ENCODE data around the gene PCDHGA1.

Gene PCDHGA1

DNA sequence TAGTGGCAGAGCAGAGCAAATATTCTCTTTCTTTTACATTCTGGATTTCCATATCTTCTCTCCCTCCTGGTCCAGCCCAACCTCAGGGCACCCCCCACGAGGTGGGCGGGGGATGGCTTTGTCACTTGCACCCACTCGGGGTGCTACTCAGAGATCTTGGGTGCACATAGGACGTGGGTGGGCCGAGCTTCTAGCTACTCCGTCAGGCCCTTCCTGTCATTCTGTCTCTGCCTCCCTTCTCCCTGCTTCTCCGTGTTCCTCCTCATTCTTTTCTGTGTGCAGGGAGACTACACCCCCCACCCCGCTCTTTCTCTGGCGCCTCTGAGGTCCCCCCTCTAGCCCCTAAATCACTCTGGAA lies 178.1 kb downstream of the PCDHGA1 start:
- Histone ChIP-seq H3K79me2 (ENCODE audit: low read length) (no peaks in the 10 kb centered on the region), H2AFZ (ENCODE audit: low read depth, low read length) (no peak overlapping the region), H3K27me3 (ENCODE audit: low read depth, low read length) (no peaks in the 10 kb centered on the region), H3K27ac (ENCODE audit: low read length) (no peak overlapping the region), H3K4me2 (ENCODE audit: low read length) (peak overlapping the region; percentile 71; the same call in 1 of the 2 replicates), H3K36me3 (replicated peaks; ENCODE audit: low read depth, low read length) (no peaks in the 10 kb centered on the region), H3K9me3 (ENCODE audit: insufficient read depth, low read length) (no peaks in the 10 kb centered on the region), H4K20me1 (ENCODE audit: insufficient read depth, low read length) (no peaks in the 10 kb centered on the region), H3K4me3 (ENCODE audit: low read length) (0 out of 2 replicates have a peak overlapping the region, but pooled peaks have one; percentile 48), H3K4me1 (ENCODE audit: low read length) (peaks cover 48% of the 10 kb centered on the region), H3K9ac (ENCODE audit: low read length) (no peak overlapping the region)
- TF ChIP-seq, protein P1, sequence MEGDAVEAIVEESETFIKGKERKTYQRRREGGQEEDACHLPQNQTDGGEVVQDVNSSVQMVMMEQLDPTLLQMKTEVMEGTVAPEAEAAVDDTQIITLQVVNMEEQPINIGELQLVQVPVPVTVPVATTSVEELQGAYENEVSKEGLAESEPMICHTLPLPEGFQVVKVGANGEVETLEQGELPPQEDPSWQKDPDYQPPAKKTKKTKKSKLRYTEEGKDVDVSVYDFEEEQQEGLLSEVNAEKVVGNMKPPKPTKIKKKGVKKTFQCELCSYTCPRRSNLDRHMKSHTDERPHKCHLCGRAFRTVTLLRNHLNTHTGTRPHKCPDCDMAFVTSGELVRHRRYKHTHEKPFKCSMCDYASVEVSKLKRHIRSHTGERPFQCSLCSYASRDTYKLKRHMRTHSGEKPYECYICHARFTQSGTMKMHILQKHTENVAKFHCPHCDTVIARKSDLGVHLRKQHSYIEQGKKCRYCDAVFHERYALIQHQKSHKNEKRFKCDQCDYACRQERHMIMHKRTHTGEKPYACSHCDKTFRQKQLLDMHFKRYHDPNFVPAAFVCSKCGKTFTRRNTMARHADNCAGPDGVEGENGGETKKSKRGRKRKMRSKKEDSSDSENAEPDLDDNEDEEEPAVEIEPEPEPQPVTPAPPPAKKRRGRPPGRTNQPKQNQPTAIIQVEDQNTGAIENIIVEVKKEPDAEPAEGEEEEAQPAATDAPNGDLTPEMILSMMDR (IDR thresholded peaks at IDR 0.05; ENCODE audit: low read depth, low read length): no peak
- TF ChIP-seq EZH2phosphoT487 (IDR thresholded peaks at IDR 0.05; ENCODE audit: low read depth): no peak

DNA sequence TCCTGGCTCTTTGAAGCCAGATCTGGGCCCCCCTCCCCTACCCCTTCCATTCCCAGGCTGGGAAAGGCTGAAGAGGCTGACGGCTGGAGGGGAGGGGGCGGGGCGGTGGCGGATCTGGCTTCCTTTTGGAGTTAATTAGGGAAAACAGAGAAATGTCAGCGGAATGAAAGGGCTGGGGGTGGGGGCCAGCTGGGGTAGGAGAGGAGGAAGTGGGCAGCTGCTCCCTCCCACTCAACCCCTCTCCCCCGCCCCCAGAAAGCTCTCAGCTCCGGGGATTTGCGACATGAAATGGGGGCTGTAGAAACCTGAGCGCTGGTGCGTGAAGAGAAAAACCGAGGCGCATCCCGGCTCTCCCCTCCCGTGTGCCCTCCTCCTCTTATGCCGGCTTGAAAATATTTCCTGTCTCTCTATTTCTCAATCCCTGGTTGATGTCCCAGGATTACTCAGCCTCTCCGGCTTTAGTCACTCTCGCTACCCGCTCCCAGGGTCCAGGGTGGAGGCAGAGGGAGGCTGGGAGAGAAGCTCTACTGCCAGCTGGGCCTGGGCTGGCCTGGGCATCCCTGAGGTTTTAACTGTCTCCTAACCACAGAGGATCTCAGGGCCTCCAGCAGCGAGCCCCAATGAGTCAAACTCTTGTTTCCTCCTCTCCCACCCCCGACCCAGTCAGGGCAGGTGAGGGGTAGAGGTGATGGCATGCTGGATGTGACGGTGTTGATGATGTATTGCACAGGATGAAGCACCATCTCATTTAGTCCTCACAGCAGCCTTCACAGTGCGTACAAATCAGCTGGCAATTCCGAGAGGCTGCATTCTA lies 178.7 kb downstream of the PCDHGA1 start:
- Histone ChIP-seq H3K79me2 (ENCODE audit: low read length) (no peaks in the 10 kb centered on the region), H3K27me3 (ENCODE audit: low read depth, low read length) (no peaks in the 10 kb centered on the region), H3K9ac (ENCODE audit: low read length) (no peak overlapping the region; the same call in 1 of the 2 replicates), H3K36me3 (replicated peaks; ENCODE audit: low read depth, low read length) (no peaks in the 10 kb centered on the region), H2AFZ (ENCODE audit: low read depth, low read length) (no peak overlapping the region), H4K20me1 (ENCODE audit: insufficient read depth, low read length) (no peaks in the 10 kb centered on the region), H3K4me3 (ENCODE audit: low read length) (peak overlapping the region; percentile 48; the same call in 1 of the 2 replicates), H3K27ac (ENCODE audit: low read length) (no peak overlapping the region), H3K4me2 (ENCODE audit: low read length) (peak overlapping the region; percentile 71), H3K9me3 (ENCODE audit: insufficient read depth, low read length) (no peaks in the 10 kb centered on the region), H3K4me1 (ENCODE audit: low read length) (peaks cover 50% of the 10 kb centered on the region)
- TF ChIP-seq, protein P1 (IDR thresholded peaks at IDR 0.05; ENCODE audit: low read depth, low read length): no peak
- TF ChIP-seq EZH2phosphoT487 (IDR thresholded peaks at IDR 0.05; ENCODE audit: low read depth): no peak

GRCh38 chr5:141510160-141510559 lies 179.8 kb downstream of the PCDHGA1 start:
- Histone ChIP-seq H3K4me1 (ENCODE audit: low read length) (peaks cover 56% of the 10 kb centered on the region), H3K4me2 (ENCODE audit: low read length) (no peak overlapping the region), H3K27me3 (ENCODE audit: low read depth, low read length) (no peaks in the 10 kb centered on the region)

More at GRCh38 chr5:141510160-141510559, 179.8 kb downstream of the PCDHGA1 start:
- no peak overlapping the region for H3K27ac ChIP-seq (ENCODE audit: low read length)
- H2AFZ ChIP-seq (ENCODE audit: low read depth, low read length): no peak overlapping the region
- H3K9ac ChIP-seq (ENCODE audit: low read length): no peak overlapping the region
- H3K79me2 ChIP-seq (ENCODE audit: low read length): no peaks in the 10 kb centered on the region
- TF ChIP-seq, protein P1 (IDR thresholded peaks at IDR 0.05; ENCODE audit: low read depth, low read length): no peak
- no peak for TF ChIP-seq EZH2phosphoT487 (IDR thresholded peaks at IDR 0.05; ENCODE audit: low read depth)
- no peaks in the 10 kb centered on the region for H4K20me1 ChIP-seq (ENCODE audit: insufficient read depth, low read length)
- no peaks in the 10 kb centered on the region for H3K9me3 ChIP-seq (ENCODE audit: insufficient read depth, low read length)
- no peaks in the 10 kb centered on the region for H3K36me3 ChIP-seq (replicated peaks; ENCODE audit: low read depth, low read length)
- no peak overlapping the region for H3K4me3 ChIP-seq (ENCODE audit: low read length)
